GM12865 (cell line): ENCODE data around the gene MED13L.

Source experiments
- DNase-seq: peaks from one replicate; pipeline ENCODE4 v3.0.0; 2010; ENCODE audit warnings: low read depth
- H3K4me3 ChIP-seq: 2 replicates; pipeline ENCODE4 v1.5.1; 2011; ENCODE audit warnings: mild to moderate bottlenecking, low read depth, low read length, control low read depth
- CTCF ChIP-seq: IDR thresholded peaks from 2 replicates; pipeline ENCODE4 v1.5.1; 2011; ENCODE audit warnings: low read length, control low read depth, low read depth, inconsistent platforms; ENCODE audit not compliant: insufficient read depth; ENCODE audit errors: missing control alignments

MED13L gene

GRCh38 chr12:116227811-116228210 is 49.7 kb downstream of the MED13L start:
- no peak overlapping the region for H3K4me3 ChIP-seq
- no peak for DNase-seq
- TF ChIP-seq CTCF: no peak

DNA sequence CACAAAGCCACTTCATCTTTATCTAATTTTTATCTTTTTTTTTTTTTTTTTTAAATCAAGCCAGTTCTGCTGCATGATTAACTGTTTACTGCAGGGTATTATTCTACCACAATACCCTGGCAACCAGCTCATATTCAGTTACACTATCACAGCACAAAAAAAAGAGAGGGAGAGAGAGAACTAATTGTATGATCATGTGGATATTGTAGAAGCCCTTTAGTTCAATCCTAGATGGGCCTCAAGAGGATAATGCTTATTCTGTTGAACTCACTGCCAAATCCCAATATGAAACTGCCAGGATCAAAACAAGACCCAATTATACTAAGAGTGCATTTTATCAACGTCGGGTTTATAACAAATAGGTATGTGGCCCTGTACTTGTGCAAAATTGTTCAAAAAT is 51.5 kb downstream of the MED13L start:
- H3K4me3 ChIP-seq: no peak overlapping the region
- DNase-seq: no peak
- TF ChIP-seq CTCF: no peak

DNA sequence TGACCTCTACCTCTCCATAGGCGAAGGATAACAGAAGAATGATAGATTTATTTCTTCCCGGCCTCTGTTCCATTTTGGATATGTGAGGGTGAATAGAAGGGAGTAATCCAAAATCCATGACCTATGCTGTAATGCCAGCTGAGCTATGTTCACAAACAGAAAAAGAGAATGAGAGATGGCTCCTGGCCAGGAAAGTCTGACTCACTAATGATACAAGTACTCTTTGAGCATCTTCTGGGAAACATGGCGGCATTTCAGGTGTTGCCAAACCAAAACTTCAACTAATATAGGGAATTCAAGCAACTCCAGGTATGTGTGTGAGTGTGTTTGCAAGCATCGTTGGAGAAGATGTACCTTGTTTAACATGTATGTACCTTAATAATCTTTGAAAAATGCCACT is 55.1 kb downstream of the MED13L start:
- no peak overlapping the region for H3K4me3 ChIP-seq
- DNase-seq: no peak
- no peak for TF ChIP-seq CTCF

- H3K4me3 ChIP-seq: no peak overlapping the region
- TF ChIP-seq CTCF: no peak
- no peak for DNase-seq
These were observed 56.7 kb downstream of the MED13L start for GRCh38 chr12:116220756-116221155.

GRCh38 chr12:116217045-116217735 is 60.3 kb downstream of the MED13L start:
- DNase-seq: no peak
- H3K4me3 ChIP-seq: no peak overlapping the region
- no peak for TF ChIP-seq CTCF

DNA sequence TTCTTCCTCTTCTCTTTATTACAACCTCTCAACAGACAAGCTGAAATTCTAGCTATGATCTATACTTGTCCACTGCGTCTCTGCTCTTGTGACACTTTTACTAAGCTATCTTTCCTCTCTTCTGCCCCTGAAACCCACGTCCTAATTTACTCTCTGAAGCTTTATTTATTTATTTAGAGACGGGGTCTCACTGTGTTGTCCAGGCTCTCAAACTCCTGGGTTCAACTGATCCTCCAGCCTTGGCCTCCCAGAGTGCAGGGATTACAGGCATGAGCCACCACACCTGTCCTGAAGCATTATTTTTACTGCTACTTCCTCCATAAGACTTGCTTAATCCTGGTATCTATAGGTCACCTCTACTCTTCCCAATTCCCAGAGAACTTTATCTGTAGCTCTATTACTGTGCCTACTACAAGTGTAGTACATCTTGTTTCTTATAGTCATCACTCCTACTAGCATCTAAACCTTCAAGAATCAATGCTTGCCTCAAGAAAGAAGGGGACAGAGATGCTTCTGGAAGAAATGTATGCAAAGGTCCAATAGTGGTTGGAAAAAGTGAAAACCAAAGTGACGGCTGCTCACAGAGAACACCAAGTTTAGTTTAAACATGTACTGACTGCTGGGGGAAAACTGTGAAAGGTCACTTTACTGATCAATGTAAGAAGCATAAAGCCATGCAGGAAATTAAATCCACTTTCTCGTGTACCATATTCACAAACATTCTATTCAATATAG is 61.3 kb downstream of the MED13L start:
- TF ChIP-seq CTCF: no peak
- H3K4me3 ChIP-seq: no peak overlapping the region
- no peak for DNase-seq
